ENCODE data around the gene CEACAM4.

DNA sequence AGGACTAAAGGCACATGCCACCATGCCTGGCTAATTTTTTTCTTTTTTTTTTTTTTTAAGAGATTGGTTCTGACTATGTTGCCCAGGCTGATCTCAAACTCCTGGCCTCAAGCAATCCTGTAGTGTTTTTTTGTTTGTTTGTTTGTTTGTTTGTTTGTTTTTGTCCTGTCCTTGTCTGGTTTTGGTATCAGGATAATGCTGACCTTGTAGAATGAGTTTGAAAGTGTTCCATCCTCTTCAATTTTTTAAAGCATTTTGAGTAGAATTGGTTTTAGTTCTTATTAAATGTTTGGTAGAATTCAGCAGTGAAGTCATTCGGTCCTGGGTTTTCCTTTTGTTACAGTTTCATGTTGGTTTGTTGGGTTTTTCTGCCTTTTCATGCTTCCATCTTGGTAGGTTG, 19.2 kb downstream of the CEACAM4 start:
- TF ChIP-seq, protein P1, sequence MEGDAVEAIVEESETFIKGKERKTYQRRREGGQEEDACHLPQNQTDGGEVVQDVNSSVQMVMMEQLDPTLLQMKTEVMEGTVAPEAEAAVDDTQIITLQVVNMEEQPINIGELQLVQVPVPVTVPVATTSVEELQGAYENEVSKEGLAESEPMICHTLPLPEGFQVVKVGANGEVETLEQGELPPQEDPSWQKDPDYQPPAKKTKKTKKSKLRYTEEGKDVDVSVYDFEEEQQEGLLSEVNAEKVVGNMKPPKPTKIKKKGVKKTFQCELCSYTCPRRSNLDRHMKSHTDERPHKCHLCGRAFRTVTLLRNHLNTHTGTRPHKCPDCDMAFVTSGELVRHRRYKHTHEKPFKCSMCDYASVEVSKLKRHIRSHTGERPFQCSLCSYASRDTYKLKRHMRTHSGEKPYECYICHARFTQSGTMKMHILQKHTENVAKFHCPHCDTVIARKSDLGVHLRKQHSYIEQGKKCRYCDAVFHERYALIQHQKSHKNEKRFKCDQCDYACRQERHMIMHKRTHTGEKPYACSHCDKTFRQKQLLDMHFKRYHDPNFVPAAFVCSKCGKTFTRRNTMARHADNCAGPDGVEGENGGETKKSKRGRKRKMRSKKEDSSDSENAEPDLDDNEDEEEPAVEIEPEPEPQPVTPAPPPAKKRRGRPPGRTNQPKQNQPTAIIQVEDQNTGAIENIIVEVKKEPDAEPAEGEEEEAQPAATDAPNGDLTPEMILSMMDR (conservative IDR thresholded peaks at IDR 0.05; ENCODE audit: low read depth, low read length) = no peak
- no peak for TF ChIP-seq POLR2A (IDR thresholded peaks at IDR 0.05; ENCODE audit: low read depth, low read length)
- no peak for TF ChIP-seq RAD21 (IDR thresholded peaks at IDR 0.05; ENCODE audit: low read length)
- peak; percentile 42; the same call in 1 of the 2 replicates for TF ChIP-seq MAFK (IDR thresholded peaks at IDR 0.05; ENCODE audit: low read depth, low read length)
- no peak for TF ChIP-seq MXI1 (IDR thresholded peaks at IDR 0.05; ENCODE audit: borderline replicate concordance, low read depth, low read length)
- no peak for TF ChIP-seq RFX5 (IDR thresholded peaks at IDR 0.05; ENCODE audit: low read depth, low read length)
